AG04449 (cell line): ENCODE data around the gene LRMDA.

Experiments used
- CTCF ChIA-PET: fragments of 350-600 bp; formaldehyde crosslinking; extraction: SDS; loops from one replicate; lab custom pipeline; 2021; ENCODE audit warnings: antibody characterized with exemption; lab: Yijun Ruan, JAX
- POLR2A ChIA-PET: fragments of 400-600, 350-600 bp; formaldehyde crosslinking; extraction: SDS; loops from one replicate; lab custom pipeline; 2020; ENCODE audit warnings: antibody characterized with exemption, inconsistent platforms; lab: Yijun Ruan, JAX
- DNase-seq: peaks from one replicate; pipeline ENCODE4 v3.0.0-alpha.2; 2010; ENCODE audit warnings: low read depth, low spot score
- H3K4me3 ChIP-seq: 2 replicates; pipeline ENCODE4 v1.5.1; 2011; ENCODE audit warnings: low read depth, mild to moderate bottlenecking, control low read depth, low read length
- TF ChIP-seq, protein P1 (sequence below): IDR thresholded peaks from one replicate; pipeline ENCODE4 v1.5.1; 2011; ENCODE audit warnings: mild to moderate bottlenecking, moderate library complexity, low read length, control low read depth, inconsistent platforms; ENCODE audit not compliant: insufficient read depth; ENCODE audit errors: missing control alignments

LRMDA gene

DNA sequence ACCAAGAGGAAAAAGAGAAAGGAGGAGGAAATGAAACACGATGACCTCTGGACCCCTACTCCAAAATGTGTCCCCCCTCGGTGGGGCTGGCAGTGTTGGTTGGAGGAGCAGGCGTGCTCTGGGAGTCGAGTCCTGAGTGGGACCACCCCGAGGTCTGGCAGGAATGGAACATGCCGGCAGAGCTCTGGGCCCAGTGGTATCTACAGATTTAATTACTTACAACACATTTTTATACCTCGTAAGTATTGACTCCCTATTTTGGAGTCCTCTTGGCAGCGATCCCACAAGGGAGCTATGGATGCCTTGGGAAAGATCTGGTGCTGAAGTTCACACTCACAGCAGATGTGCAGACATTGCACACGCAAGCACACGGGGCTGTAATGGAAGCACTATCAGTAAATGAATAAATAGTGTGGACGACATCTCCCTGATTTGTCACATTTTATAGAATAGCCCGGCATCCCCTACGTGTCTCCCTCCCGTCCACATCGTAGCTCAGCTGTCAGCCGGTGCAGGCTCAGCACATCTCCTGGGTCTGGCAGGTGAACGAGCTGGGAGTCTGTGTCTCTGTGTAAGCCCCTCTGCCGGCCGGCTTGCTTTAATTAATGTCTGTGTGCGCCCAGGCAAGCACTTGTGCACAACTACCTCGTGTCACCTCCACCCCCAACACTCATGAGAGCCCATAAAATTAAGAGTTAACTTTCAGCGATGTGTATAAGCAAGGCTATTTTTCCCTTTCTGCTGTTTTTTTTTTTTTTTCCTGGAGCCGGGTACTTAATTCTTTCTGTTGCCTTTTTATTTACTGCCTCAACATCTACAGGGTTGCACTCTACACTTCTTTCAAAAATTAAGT is 603.2 kb downstream of the LRMDA start:
- ChIA-PET CTCF (interaction anchor here (1.6 to 4.5 kb wide), 6 partner anchors 13 to 635 kb away, joined by 4 to 34 read pairs (median 12); partner anchors contain the start of gene ZNF503), POLR2A (no interaction called here)
- no peak for DNase-seq
- no peak overlapping the region for H3K4me3 ChIP-seq
- TF ChIP-seq, protein P1, sequence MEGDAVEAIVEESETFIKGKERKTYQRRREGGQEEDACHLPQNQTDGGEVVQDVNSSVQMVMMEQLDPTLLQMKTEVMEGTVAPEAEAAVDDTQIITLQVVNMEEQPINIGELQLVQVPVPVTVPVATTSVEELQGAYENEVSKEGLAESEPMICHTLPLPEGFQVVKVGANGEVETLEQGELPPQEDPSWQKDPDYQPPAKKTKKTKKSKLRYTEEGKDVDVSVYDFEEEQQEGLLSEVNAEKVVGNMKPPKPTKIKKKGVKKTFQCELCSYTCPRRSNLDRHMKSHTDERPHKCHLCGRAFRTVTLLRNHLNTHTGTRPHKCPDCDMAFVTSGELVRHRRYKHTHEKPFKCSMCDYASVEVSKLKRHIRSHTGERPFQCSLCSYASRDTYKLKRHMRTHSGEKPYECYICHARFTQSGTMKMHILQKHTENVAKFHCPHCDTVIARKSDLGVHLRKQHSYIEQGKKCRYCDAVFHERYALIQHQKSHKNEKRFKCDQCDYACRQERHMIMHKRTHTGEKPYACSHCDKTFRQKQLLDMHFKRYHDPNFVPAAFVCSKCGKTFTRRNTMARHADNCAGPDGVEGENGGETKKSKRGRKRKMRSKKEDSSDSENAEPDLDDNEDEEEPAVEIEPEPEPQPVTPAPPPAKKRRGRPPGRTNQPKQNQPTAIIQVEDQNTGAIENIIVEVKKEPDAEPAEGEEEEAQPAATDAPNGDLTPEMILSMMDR: no peak

DNA sequence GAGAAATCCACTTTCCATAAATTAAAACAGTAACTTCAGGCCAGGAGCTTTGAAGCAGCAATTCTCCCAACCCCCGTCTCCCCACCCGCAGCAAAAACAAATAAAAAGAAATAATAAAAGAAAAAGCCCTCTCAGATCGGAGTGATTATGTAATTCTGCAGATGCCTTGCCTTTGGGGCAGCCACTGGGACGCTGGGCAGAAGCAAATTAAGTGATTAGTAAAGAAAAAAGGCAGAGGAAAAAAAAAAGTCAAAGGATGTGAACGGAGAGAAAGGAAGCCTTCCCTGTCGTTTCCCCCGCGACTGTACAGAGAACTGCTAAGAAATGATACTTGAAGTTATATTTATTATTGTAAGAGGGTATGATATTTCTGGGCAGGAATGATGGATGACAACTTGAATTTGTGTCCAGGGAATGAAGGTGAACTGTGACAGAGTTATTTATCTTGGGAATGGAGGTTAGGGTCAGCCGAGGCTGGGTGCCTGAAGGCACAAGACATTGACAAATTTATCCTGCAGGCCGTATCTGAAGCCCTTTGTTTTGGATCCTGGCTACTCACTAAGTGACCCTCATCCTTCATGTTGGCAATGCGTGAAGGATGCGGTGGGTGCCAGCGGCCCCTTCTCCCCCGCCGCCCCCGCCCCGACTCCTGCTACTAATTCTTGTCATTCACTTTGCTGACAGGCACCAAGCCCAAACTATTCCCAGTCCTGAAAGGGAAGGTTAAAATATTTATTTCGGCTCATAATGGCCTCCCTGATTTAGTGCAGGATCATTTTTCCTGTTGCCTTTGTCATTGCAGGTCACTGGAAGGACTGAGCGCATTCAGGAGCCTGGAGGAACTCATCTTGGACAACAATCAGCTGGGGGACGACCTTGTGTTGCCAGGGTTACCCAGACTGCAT is 604.0 kb downstream of the LRMDA start:
- no peak for DNase-seq
- TF ChIP-seq, protein P1: no peak
- POLR2A ChIA-PET: interaction anchor here (0.6 to 1.2 kb wide), 2 partner anchors 634 to 664 kb away, joined by 3 to 4 read pairs; partner anchors contain the start of gene ZNF503
- CTCF ChIA-PET: interaction anchor here (0.7 to 4.5 kb wide), 13 partner anchors 8 to 676 kb away, joined by 3 to 43 read pairs (median 6); partner anchors contain the start of gene ZNF503
- no peak overlapping the region for H3K4me3 ChIP-seq

DNA sequence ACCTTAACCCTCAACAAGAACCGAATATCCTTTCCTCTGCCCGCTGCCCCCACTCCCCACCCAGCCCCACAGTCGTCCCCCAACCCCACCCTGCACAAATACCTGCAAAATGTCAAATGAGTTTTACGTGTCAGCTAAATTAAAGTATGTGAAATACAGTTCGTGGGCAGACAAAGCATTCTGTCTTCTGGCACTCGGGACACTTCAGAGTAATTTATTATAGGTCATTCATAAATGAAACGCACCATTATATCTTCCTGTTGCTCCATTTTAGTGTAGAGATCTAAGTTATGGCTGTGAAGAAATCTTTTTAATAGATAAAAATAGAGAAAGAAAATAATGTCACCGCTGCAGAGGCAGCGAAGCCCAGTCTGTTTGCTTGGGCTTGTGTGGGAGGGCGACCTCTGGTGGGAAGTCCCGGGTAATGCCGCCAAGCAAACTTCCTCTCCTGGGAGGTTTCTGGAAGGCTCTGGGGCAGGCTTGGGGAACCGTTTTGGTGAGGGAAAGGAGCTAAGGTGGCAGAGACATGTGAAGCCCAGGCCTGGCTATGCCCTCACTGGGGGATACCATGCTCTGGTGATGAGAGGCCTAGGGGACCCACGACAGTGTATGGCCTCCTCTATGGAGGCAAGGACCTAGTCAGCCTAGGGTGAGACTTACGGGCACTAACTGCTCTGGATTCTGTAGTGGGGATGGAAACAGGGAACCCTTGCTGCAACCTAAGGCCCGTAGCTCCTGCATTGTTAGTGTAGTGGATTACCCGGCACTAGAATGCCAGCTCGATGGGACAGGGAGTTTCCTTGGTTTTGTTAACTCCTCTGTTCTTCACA is 604.9 kb downstream of the LRMDA start:
- POLR2A ChIA-PET: interaction anchor here (0.6 to 1.2 kb wide), 2 partner anchors 634 to 664 kb away, joined by 3 to 4 read pairs; partner anchors contain the start of gene ZNF503

DNA sequence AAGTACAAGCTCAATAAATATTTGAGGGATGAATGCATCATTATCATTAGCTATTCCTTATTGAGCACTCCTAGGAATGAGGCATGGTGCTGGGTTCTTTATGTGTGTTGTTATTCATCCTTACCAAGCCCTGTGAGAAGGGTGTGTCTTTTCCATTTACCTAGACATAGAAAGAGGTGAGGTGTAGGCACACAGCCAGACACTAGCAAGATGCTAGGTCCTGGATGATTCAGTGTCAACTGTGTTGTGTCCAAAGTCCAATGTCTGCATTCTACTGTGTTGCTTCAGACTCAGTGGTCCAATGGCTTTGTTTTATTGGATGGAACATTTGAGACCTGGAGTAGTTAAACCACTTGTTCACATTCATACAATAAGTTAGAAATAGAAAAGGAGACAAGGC is 605.5 kb downstream of the LRMDA start:
- ChIA-PET POLR2A (interaction anchor here (1.2 kb wide), 1 partner anchor 635 kb away, joined by 4 read pairs; the partner anchor contains the start of gene ZNF503), CTCF (interaction anchor here (0.6 to 4.5 kb wide), 38 partner anchors 10 to 969 kb away, joined by 3 to 43 read pairs (median 4); partner anchors contain the start of gene ZNF503)
- TF ChIP-seq, protein P1: no peak
- DNase-seq: no peak
- H3K4me3 ChIP-seq: no peak overlapping the region

More for the DNA sequence above, 604.9 kb downstream of the LRMDA start:
- CTCF ChIA-PET: interaction anchor here (0.6 to 4.5 kb wide), 40 partner anchors 9 to 970 kb away, joined by 3 to 43 read pairs (median 4); partner anchors contain the start of gene ZNF503
- TF ChIP-seq, protein P1: peak; percentile 93
- no peak for DNase-seq
- H3K4me3 ChIP-seq: no peak overlapping the region

DNA sequence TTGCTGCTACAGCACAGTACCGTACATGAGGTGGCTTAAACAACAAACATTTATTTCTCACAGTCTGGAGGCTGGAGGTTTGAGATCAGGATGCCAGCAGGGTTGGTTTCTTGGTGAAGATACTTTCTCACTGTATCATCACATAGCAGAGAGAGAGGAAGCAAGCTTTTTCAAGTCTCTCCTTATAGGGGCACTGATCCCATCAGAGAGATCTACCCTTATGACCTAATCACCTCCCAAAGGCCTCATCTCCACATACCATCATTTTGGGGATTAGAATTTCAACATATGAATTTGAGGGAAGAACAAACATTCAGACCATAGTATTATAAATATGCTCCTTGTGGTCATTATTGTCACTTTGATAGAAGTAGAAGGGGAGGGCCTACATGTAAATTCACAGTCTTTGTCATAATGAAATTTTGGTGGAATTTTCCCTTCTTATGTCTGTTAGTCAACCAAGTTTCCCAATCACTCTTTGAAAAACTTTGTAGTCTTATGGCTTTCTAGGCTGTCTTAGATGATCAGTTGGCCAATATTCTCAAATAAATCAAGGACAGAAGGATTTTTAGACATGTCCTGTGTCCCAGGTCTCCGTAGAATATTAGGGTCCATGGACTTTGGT is 606.2 kb downstream of the LRMDA start:
- POLR2A ChIA-PET: no interaction called here
- CTCF ChIA-PET: interaction anchor here (1.0 to 4.5 kb wide), 15 partner anchors 10 to 968 kb away, joined by 3 to 43 read pairs (median 6); partner anchors contain the start of gene ZNF503
- TF ChIP-seq, protein P1: no peak
- H3K4me3 ChIP-seq: no peak overlapping the region
- peak; percentile 12 for DNase-seq
